Large intestine (tissue), 3 donors: Measurements from ENCODE around the gene PRDM4. TPM values are rescaled to one million over a fixed set of nuclear protein-coding genes. Genes with fewer than 3 reads are reported as not detected.

ENCODE experiments used
- DNase-seq, 2 donors: peaks; one replicate each; pipeline versions ENCODE4 v3.0.0 to v3.0.0-alpha.2; 2013
- H3K27ac ChIP-seq: one replicate; pipeline ENCODE4 v1.5.1; 2013; ENCODE audit warnings: low read length
- H3K27me3 ChIP-seq: 2 replicates; pipeline ENCODE4 v1.6.1; 2013; ENCODE audit warnings: low read length; ENCODE audit not compliant: control insufficient read depth, insufficient read depth
- H3K36me3 ChIP-seq: 2 replicates; pipeline ENCODE4 v1.6.1; 2013; ENCODE audit warnings: low read length; ENCODE audit not compliant: control insufficient read depth, insufficient read depth
- H3K4me1 ChIP-seq: one replicate; pipeline ENCODE4 v1.6.1; 2013; ENCODE audit warnings: low read length; ENCODE audit not compliant: control insufficient read depth, insufficient read depth
- H3K4me3 ChIP-seq: one replicate; pipeline ENCODE4 v1.5.1; 2013; ENCODE audit warnings: low read length
- H3K9me3 ChIP-seq: one replicate; pipeline ENCODE4 v1.6.1; 2013; ENCODE audit warnings: mild to moderate bottlenecking, low read depth, low read length, moderate library complexity; ENCODE audit not compliant: control insufficient read depth
- WGBS: methylation state at CpG from one replicate; pipeline ENCODE4 v1.1.5; 2013; ENCODE audit warnings: low lambda C conversion rate; ENCODE audit not compliant: insufficient coverage; 5-methylcytosine and 5-hydroxymethylcytosine counted together
- polyA plus RNA-seq: library from polyadenylated mRNA; unstranded; fragments of 120-200 nt; gene quantifications from one replicate; pipeline ENCODE4 v1.2.1, GENCODE V29; 2013

PRDM4 gene
- polyA plus RNA-seq, 1 donor = 29.8 TPM

- no peak for DNase-seq
- peaks cover 6% of the 10 kb centered on the region for H3K27me3 ChIP-seq
- H3K36me3 ChIP-seq = no peaks in the 10 kb centered on the region
- H3K9me3 ChIP-seq = no peaks in the 10 kb centered on the region
- no peaks in the 10 kb centered on the region for H3K4me1 ChIP-seq
- WGBS = 80% methylated on average over 3 of the region's 17 CpGs
- no peak overlapping the region for H3K27ac ChIP-seq
- no peak overlapping the region for H3K4me3 ChIP-seq
Measured at GRCh38 chr12:107788690-107789458, 27.9 kb upstream of the PRDM4 start.

- Histone ChIP-seq H3K27ac (no peak overlapping the region), H3K27me3 (peaks cover 6% of the 10 kb centered on the region), H3K9me3 (no peaks in the 10 kb centered on the region), H3K36me3 (no peaks in the 10 kb centered on the region), H3K4me3 (no peak overlapping the region), H3K4me1 (no peaks in the 10 kb centered on the region)
- WGBS = no CpG with 5 or more reads among the region's 2 CpGs
- DNase-seq = no peak
Measured at GRCh38 chr12:107788281-107788680, 27.3 kb upstream of the PRDM4 start.

GRCh38 chr12:107783406-107784376 lies 22.8 kb upstream of the PRDM4 start:
- Histone ChIP-seq H3K4me3 (no peak overlapping the region), H3K9me3 (no peaks in the 10 kb centered on the region), H3K27ac (no peak overlapping the region), H3K4me1 (no peaks in the 10 kb centered on the region), H3K27me3 (peaks cover 17% of the 10 kb centered on the region), H3K36me3 (no peaks in the 10 kb centered on the region)
- no peak for DNase-seq
- no CpG with 5 or more reads among the region's 6 CpGs for WGBS

GRCh38 chr12:107782067-107782466 lies 21.1 kb upstream of the PRDM4 start:
- no peaks in the 10 kb centered on the region for H3K9me3 ChIP-seq
- H3K27me3 ChIP-seq = peaks cover 12% of the 10 kb centered on the region
- H3K4me1 ChIP-seq = no peaks in the 10 kb centered on the region
- no peak overlapping the region for H3K27ac ChIP-seq
- no peak for DNase-seq
- H3K4me3 ChIP-seq = no peak overlapping the region
- WGBS = 100% methylated on average over 1 of the region's 2 CpGs
- H3K36me3 ChIP-seq = no peaks in the 10 kb centered on the region

- Histone ChIP-seq H3K4me1 (no peaks in the 10 kb centered on the region), H3K4me3 (no peak overlapping the region), H3K27ac (no peak overlapping the region), H3K27me3 (peaks cover 25% of the 10 kb centered on the region), H3K36me3 (no peaks in the 10 kb centered on the region), H3K9me3 (no peaks in the 10 kb centered on the region)
- no CpG with 5 or more reads among the region's 1 CpG for WGBS
- no peak for DNase-seq
Measured at GRCh38 chr12:107780298-107780697, 19.4 kb upstream of the PRDM4 start.

- no peak overlapping the region for H3K27ac ChIP-seq
- no peak for DNase-seq
- H3K4me3 ChIP-seq = no peak overlapping the region
- no peaks in the 10 kb centered on the region for H3K36me3 ChIP-seq
- H3K4me1 ChIP-seq = no peaks in the 10 kb centered on the region
- 69% methylated on average over 3 of the region's 7 CpGs for WGBS
- H3K9me3 ChIP-seq = no peaks in the 10 kb centered on the region
- peaks cover 36% of the 10 kb centered on the region for H3K27me3 ChIP-seq
Measured at GRCh38 chr12:107779077-107779831, 18.3 kb upstream of the PRDM4 start.

- no peaks in the 10 kb centered on the region for H3K36me3 ChIP-seq
- H3K27ac ChIP-seq = no peak overlapping the region
- peaks cover 42% of the 10 kb centered on the region for H3K27me3 ChIP-seq
- H3K4me1 ChIP-seq = no peaks in the 10 kb centered on the region
- H3K9me3 ChIP-seq = no peaks in the 10 kb centered on the region
- no CpG with 5 or more reads among the region's 11 CpGs for WGBS
- H3K4me3 ChIP-seq = no peak overlapping the region
- peak; percentile 26 to 76 for DNase-seq
Measured at GRCh38 chr12:107778383-107779025, 17.6 kb upstream of the PRDM4 start.

- H3K4me1 ChIP-seq = no peaks in the 10 kb centered on the region
- H3K27ac ChIP-seq = no peak overlapping the region
- DNase-seq = no peak
- no peak overlapping the region for H3K4me3 ChIP-seq
- 60% methylated on average over 1 of the region's 6 CpGs for WGBS
- H3K36me3 ChIP-seq = no peaks in the 10 kb centered on the region
- peaks cover 42% of the 10 kb centered on the region for H3K27me3 ChIP-seq
- no peaks in the 10 kb centered on the region for H3K9me3 ChIP-seq
Measured at GRCh38 chr12:107776171-107776570, 15.2 kb upstream of the PRDM4 start.

GRCh38 chr12:107775093-107775721 lies 14.3 kb upstream of the PRDM4 start:
- H3K4me3 ChIP-seq = no peak overlapping the region

More at GRCh38 chr12:107775093-107775721, 14.3 kb upstream of the PRDM4 start:
- WGBS = no CpG with 5 or more reads among the region's 66 CpGs
- Histone ChIP-seq H3K36me3 (no peaks in the 10 kb centered on the region), H3K27ac (no peak overlapping the region), H3K4me1 (no peaks in the 10 kb centered on the region), H3K9me3 (no peaks in the 10 kb centered on the region), H3K27me3 (peaks cover 47% of the 10 kb centered on the region)
- DNase-seq = peak in 1 of 2 donors; percentile 23
